Large intestine (tissue), 3 donors: Measurements from ENCODE around the gene PALLD. TPM values are rescaled to one million over a fixed set of nuclear protein-coding genes. Genes with fewer than 3 reads are reported as not detected.

Source experiments
- DNase-seq, 2 donors: peaks; one replicate each; pipeline versions ENCODE4 v3.0.0 to v3.0.0-alpha.2; 2013
- H3K27ac ChIP-seq: one replicate; pipeline ENCODE4 v1.5.1; 2013; ENCODE audit warnings: low read length
- H3K27me3 ChIP-seq: 2 replicates; pipeline ENCODE4 v1.6.1; 2013; ENCODE audit warnings: low read length; ENCODE audit not compliant: control insufficient read depth, insufficient read depth
- H3K36me3 ChIP-seq: 2 replicates; pipeline ENCODE4 v1.6.1; 2013; ENCODE audit warnings: low read length; ENCODE audit not compliant: control insufficient read depth, insufficient read depth
- H3K4me1 ChIP-seq: one replicate; pipeline ENCODE4 v1.6.1; 2013; ENCODE audit warnings: low read length; ENCODE audit not compliant: control insufficient read depth, insufficient read depth
- H3K4me3 ChIP-seq: one replicate; pipeline ENCODE4 v1.5.1; 2013; ENCODE audit warnings: low read length
- H3K9me3 ChIP-seq: one replicate; pipeline ENCODE4 v1.6.1; 2013; ENCODE audit warnings: mild to moderate bottlenecking, low read depth, low read length, moderate library complexity; ENCODE audit not compliant: control insufficient read depth
- WGBS: methylation state at CpG from one replicate; pipeline ENCODE4 v1.1.5; 2013; ENCODE audit warnings: low lambda C conversion rate; ENCODE audit not compliant: insufficient coverage; 5-methylcytosine and 5-hydroxymethylcytosine counted together
- polyA plus RNA-seq: library from polyadenylated mRNA; unstranded; fragments of 120-200 nt; gene quantifications from one replicate; pipeline ENCODE4 v1.2.1, GENCODE V29; 2013

PALLD gene
- polyA plus RNA-seq, 1 donor, result 59.7 TPM

DNA sequence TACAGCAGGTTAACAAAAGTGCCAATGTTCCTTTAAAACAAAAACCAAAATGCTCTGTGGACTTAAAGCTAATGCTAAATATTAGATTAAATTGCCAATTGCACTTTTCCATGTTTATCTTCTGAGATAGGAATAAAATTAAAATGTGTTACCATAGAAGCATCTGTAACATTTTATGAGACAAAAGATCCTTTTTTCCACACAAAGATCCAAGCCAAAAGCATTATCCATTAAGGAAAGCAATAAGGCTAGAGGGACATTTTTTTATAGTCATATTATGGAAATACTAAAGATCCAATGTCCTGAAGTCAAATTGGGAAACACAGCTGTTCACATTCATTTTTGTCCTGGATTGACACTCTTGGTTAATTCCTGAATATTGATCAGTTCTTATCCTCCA lies 73.6 kb downstream of the PALLD start:
- DNase-seq, result no peak
- Histone ChIP-seq H3K9me3 (no peaks in the 10 kb centered on the region), H3K4me3 (no peak overlapping the region), H3K27me3 (no peaks in the 10 kb centered on the region), H3K36me3 (no peaks in the 10 kb centered on the region), H3K4me1 (peaks cover 9% of the 10 kb centered on the region), H3K27ac (no peak overlapping the region)

DNA sequence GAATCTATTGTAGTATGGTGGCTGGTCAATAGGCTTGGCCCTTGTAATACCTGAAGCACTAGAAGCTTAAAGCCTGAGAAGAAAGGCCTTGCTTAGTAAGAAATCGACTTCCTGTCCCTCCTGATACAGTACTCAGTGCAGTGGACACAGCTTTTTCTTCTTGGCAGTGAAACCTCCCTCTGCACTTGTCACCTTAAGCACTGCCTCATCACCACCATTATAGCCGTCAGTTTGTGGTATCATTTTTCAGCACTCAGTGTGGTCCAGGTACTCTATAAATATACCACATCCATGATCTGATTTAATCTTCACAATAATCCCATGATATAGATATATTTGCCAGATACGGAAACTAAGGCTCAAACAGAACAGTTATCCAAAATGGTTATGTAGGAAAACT lies 75.2 kb downstream of the PALLD start:
- no peak for DNase-seq
- WGBS, result no CpG with 5 or more reads among the region's 3 CpGs
- Histone ChIP-seq H3K36me3 (no peaks in the 10 kb centered on the region), H3K9me3 (no peaks in the 10 kb centered on the region), H3K4me3 (no peak overlapping the region), H3K27ac (no peak overlapping the region), H3K27me3 (no peaks in the 10 kb centered on the region), H3K4me1 (peaks cover 9% of the 10 kb centered on the region)

DNA sequence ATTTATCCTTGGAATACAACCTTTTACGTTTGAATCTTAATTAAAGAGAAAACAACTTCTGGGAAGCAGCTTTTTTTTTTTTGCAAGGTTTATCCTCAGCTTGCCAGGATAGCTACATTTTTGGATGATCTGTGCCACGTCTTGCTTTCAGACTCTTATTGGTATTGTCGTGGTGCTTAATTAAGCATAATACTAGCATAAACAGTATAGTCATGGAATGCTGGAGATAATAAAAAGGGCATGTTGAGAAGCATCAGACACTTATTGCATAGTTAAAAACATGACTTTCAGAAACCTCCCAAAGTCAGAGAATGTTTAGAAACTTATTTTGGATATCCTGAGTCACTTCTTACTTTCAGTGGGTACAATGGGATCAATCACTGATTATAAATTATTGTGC lies 77.0 kb downstream of the PALLD start:
- Histone ChIP-seq H3K4me3 (no peak overlapping the region), H3K4me1 (peaks cover 7% of the 10 kb centered on the region), H3K9me3 (no peaks in the 10 kb centered on the region), H3K27me3 (no peaks in the 10 kb centered on the region), H3K36me3 (no peaks in the 10 kb centered on the region), H3K27ac (no peak overlapping the region)
- WGBS, result no CpG with 5 or more reads among the region's 3 CpGs
- DNase-seq, result no peak

DNA sequence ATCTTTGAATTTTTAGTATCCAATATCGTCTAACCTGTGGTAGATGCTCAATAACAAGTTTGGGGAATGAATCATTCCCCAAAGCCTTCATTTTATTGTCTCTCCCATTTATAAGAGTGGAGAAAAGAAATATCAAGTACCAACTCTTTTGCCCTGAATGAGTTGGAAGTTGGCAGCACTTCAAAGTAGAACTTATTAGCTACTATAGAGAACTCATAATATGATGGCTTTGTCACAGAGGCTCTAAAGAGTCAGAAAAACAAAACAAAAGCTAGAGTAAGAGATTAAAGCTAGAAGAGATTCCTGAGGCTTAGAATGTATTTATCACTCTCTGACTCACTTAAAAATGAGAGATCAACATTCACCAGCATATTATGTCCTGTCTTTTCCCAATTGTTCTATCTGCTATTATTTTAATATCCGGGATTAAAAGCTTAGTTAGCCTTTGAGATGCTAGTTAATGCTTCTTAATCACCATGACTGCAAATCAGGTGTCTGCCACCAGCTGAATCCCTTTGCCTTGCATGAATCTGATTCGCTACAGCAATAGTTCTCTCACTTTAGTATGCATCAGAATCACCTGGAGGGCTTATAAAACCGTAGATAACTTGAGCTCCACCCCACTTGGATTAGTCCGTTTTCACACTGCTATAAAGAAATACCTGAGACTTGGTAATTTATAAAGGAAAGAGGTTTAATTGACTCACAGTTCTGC lies 77.9 kb downstream of the PALLD start:
- H3K4me3 ChIP-seq, result no peak overlapping the region
- H3K9me3 ChIP-seq, result no peaks in the 10 kb centered on the region
- H3K27me3 ChIP-seq, result no peaks in the 10 kb centered on the region
- WGBS, result no CpG with 5 or more reads among the region's 5 CpGs
- no peak overlapping the region for H3K27ac ChIP-seq
- DNase-seq, result no peak
- H3K36me3 ChIP-seq, result no peaks in the 10 kb centered on the region
- H3K4me1 ChIP-seq, result peaks cover 4% of the 10 kb centered on the region

DNA sequence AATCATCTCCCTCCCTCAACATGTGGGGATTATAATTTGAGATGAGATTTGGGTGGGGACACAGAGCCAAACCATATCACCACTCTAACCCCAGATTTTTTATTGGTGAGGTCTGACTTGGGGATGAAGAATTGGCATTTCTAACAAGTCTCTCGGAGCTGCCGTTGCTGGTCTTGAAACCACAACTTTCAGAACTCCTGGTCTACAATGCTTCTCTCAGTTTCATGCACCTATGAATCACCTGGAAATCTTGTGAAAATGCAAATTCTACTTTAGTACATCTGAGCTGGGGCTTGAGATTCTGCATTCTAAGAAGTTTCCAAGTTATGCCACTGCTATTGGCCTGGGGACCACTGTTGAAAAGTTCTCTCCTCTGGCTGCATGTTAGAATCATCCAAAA lies 78.6 kb downstream of the PALLD start:
- Histone ChIP-seq H3K27me3 (no peaks in the 10 kb centered on the region), H3K4me1 (no peaks in the 10 kb centered on the region), H3K9me3 (no peaks in the 10 kb centered on the region), H3K27ac (no peak overlapping the region), H3K4me3 (no peak overlapping the region), H3K36me3 (no peaks in the 10 kb centered on the region)
- DNase-seq, result no peak
- WGBS, result 100% methylated on average over 2 of the region's 2 CpGs

DNA sequence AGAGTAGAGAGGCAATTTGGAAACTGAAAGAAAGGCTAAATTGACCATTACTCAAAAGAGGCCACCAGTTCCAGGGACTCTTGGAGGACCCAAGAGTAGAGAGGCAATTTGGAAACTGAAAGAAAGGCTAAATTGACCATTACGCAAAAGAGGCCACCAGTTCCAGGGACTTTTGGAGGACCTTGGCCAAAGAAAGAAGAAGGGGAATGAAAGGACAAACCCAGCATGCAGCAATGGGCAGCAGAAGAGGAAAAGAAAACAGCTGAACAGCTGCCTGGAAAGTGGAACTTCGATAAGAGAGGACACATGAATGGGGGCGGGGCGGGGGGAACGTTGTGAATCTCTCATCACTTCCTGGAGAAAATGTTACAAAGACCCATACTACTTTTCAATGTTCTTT lies 80.8 kb downstream of the PALLD start:
- no peaks in the 10 kb centered on the region for H3K4me1 ChIP-seq
- H3K4me3 ChIP-seq, result no peak overlapping the region
- H3K27me3 ChIP-seq, result no peaks in the 10 kb centered on the region
- H3K9me3 ChIP-seq, result no peaks in the 10 kb centered on the region
- H3K36me3 ChIP-seq, result no peaks in the 10 kb centered on the region
- H3K27ac ChIP-seq, result no peak overlapping the region
- DNase-seq, result no peak
- no CpG with 5 or more reads among the region's 5 CpGs for WGBS

DNA sequence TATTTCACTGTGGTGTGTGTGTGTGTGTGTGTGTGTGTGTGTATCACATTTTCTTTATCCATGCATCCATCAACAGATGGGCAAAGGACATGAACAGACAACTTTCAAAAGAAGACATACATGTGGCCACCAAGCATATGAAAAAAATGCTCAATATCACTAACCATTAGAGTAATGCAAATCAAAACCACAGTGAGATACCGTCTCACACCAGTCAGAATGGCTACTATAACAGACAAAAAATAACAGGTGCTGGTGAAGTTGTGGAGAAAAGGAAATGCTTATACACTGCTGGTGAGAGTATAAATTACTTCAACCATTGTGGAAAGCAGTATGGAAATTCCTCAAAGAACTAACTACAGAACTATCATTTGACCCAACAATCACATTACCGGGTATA lies 83.4 kb downstream of the PALLD start:
- WGBS, result no CpG with 5 or more reads among the region's 2 CpGs
- H3K27ac ChIP-seq, result no peak overlapping the region
- no peaks in the 10 kb centered on the region for H3K9me3 ChIP-seq
- H3K36me3 ChIP-seq, result no peaks in the 10 kb centered on the region
- H3K27me3 ChIP-seq, result no peaks in the 10 kb centered on the region
- no peak overlapping the region for H3K4me3 ChIP-seq
- no peaks in the 10 kb centered on the region for H3K4me1 ChIP-seq
- no peak for DNase-seq

DNA sequence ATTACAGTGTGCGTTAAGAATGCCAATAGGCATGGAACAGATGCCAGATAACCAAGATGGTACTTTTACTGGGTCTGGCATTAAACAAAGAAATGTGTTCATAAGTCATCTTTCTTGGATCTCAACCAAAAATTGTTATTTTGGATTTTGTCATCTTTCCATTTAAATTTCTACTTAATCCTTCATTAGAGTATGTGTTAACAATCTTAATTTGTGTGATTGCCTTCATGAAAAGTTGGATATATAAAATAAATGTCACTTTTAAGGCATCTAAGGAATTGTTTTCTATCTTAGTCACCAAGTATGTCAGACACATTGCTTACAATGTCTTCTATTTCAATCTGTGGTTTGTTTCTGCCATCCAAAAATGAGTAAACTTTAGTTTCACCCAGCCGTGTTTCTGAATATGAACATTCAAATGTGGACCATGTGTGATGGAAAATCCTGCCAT lies 87.5 kb downstream of the PALLD start:
- no peak for DNase-seq
- H3K4me1 ChIP-seq, result no peaks in the 10 kb centered on the region
- no peak overlapping the region for H3K27ac ChIP-seq
- H3K4me3 ChIP-seq, result no peak overlapping the region
- H3K27me3 ChIP-seq, result no peaks in the 10 kb centered on the region
- H3K36me3 ChIP-seq, result no peaks in the 10 kb centered on the region
- WGBS, result no CpG with 5 or more reads among the region's 2 CpGs
- no peaks in the 10 kb centered on the region for H3K9me3 ChIP-seq

DNA sequence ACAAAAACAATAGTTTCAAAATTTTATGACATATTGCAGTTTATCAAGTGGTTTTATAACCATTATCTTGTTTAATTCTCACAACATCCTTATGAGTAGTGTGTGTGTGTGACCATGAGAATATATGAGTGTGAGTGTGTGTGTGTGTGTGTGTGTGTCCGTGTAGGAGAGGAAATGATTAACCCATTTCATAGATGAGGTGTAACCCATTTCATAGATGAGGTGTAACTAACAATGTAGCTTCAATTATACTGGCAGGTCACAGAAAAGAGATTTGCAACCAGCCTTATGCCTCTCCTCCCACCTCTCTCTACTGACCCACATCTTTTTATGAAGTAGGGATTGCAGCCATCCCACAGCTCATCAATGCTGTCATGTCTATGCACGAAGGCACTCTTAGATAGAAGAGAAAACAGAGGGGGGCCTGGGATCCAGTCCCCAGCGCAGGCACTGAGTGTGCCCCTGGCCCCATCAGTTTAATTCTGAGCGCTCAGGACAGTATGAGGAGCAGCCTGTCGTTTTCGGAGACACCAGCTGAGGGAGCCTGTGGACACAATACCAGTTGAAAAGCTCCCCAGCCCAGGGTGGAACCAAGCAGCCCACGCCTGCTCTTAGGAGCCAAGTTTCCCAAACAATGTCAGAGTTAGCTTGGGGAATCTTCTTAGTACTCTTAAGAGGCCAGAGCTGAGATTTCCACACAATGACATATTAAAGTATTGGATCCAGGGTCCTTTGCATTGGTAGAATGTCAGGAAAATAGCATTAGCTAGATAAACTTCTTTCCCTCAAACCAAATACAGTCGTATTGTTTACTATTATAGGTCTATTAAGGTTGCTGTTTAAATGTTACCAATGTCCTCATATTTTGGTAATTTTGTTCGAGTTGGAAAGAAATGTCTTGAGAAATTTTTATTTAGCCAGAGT lies 88.6 kb downstream of the PALLD start:
- Histone ChIP-seq H3K4me3 (no peak overlapping the region), H3K27me3 (no peaks in the 10 kb centered on the region), H3K27ac (no peak overlapping the region), H3K4me1 (no peaks in the 10 kb centered on the region), H3K36me3 (no peaks in the 10 kb centered on the region), H3K9me3 (no peaks in the 10 kb centered on the region)
- DNase-seq, result peak; percentile 28 to 46
- WGBS, result 33% methylated on average over 3 of the region's 9 CpGs

DNA sequence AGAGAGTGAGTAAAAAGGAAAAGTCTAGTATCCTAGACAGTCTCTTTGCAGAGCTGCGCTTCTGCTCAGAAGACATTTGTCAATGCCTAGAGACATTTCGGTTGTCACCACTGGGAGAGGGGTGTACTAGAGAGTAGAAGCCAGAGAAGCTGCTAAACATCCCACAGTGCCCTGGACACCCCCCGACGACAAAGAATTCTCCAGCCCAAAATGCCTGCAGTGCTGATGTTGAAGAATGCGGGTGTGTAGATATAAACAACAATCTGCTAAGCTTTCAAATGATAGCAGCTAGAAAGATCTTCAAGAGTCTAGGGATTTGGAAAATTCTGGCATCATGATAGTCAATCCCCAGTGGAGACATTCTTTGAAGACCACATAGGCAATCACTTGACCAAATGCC lies 90.1 kb downstream of the PALLD start:
- H3K9me3 ChIP-seq, result no peaks in the 10 kb centered on the region
- no peak overlapping the region for H3K4me3 ChIP-seq
- no peaks in the 10 kb centered on the region for H3K27me3 ChIP-seq
- H3K4me1 ChIP-seq, result no peaks in the 10 kb centered on the region
- no peaks in the 10 kb centered on the region for H3K36me3 ChIP-seq
- WGBS, result no CpG with 5 or more reads among the region's 5 CpGs
- no peak overlapping the region for H3K27ac ChIP-seq
- DNase-seq, result no peak
